ENCODE data around the gene POLR3B.
"Not testable (repeated sequence)": the region's sequence is repeated elsewhere in the genome, so short reads cannot be mapped to it uniquely, and the experiment has no call there.

The POLR3B gene

DNA sequence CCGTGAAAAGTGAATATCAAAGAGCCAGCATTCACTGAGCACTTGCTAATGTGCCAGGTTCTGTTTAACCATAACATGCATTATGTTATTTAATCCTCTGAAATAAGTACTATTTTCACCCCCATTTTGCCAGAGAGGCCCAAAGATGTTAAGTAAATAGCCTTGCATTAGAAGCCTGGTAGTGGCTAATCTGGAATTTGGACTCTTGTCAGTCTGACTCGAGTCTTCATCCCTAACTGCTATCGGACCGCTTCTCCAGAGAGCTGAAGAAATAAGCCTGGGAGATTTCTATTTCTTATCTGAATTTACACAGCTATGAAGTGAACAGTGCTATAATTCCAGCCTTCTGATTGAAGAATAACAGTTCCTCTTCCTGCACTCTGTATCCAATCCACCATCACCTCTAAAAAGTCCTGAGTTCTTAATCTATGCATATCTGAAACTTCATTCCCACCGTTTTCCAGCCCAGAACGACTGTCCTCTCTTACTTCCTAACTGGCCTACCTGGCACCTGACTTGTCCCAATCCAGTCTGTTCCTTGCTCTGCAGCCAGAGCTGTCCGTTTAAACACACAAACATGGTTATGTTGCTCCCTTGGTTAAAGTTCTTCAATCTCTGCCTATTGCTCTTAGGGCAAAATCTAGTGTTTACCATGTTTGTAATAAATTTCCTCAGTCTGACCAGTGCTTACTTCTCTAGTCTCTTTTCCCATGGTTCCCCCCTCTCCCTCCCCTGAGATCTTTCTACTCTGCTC, 2.3 kb downstream of the POLR3B start:
- H3K9me3 Mint-ChIP-seq = no peaks in the 10 kb centered on the region
- H3K4me3 Mint-ChIP-seq = no peak overlapping the region
- no peaks in the 10 kb centered on the region for H3K27me3 Mint-ChIP-seq (ENCODE audit: low read depth)
- H3K4me1 Mint-ChIP-seq (ENCODE audit: low read depth) = peaks cover 12% of the 10 kb centered on the region
- no peaks in the 10 kb centered on the region for H3K36me3 Mint-ChIP-seq (ENCODE audit: low read depth)
- H3K27ac Mint-ChIP-seq = no peak overlapping the region

GRCh38 chr12:106360400-106360994, 2.9 kb downstream of the POLR3B start:
- no peak overlapping the region for H3K4me3 Mint-ChIP-seq
- H3K4me1 Mint-ChIP-seq (ENCODE audit: low read depth) = peaks cover 12% of the 10 kb centered on the region
- no peaks in the 10 kb centered on the region for H3K9me3 Mint-ChIP-seq
- no peaks in the 10 kb centered on the region for H3K36me3 Mint-ChIP-seq (ENCODE audit: low read depth)
- no peaks in the 10 kb centered on the region for H3K27me3 Mint-ChIP-seq (ENCODE audit: low read depth)
- H3K27ac Mint-ChIP-seq = no peak overlapping the region

DNA sequence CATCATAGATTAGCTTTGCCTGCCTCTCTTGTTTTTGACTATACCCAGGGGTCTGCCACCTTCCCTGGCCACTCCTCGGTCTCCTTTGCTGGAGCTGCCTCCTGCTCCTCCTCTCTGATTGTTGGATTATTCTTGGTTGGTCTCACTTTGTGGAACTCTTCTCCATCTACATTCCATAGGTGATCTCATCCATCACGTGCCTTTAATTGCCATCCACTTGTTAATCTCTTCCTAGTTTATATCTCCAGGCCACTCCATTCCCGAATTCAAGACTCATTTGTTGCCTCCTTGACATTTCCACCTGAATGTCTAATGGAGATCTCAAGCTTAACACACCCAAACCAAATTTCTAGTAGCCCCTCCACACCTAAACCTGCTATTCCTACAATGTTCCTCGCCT, 5.4 kb downstream of the POLR3B start:
- Mint-ChIP-seq H3K36me3 (ENCODE audit: low read depth) (no peaks in the 10 kb centered on the region), H3K27me3 (ENCODE audit: low read depth) (no peaks in the 10 kb centered on the region), H3K4me3 (no peak overlapping the region), H3K4me1 (ENCODE audit: low read depth) (peaks cover 7% of the 10 kb centered on the region), H3K9me3 (no peaks in the 10 kb centered on the region), H3K27ac (no peak overlapping the region)

GRCh38 chr12:106364261-106364660, 6.7 kb downstream of the POLR3B start:
- Mint-ChIP-seq H3K9me3 (no peaks in the 10 kb centered on the region), H3K27ac (no peak overlapping the region), H3K4me3 (no peak overlapping the region), H3K36me3 (ENCODE audit: low read depth) (no peaks in the 10 kb centered on the region), H3K4me1 (ENCODE audit: low read depth) (no peaks in the 10 kb centered on the region), H3K27me3 (ENCODE audit: low read depth) (no peaks in the 10 kb centered on the region)

DNA sequence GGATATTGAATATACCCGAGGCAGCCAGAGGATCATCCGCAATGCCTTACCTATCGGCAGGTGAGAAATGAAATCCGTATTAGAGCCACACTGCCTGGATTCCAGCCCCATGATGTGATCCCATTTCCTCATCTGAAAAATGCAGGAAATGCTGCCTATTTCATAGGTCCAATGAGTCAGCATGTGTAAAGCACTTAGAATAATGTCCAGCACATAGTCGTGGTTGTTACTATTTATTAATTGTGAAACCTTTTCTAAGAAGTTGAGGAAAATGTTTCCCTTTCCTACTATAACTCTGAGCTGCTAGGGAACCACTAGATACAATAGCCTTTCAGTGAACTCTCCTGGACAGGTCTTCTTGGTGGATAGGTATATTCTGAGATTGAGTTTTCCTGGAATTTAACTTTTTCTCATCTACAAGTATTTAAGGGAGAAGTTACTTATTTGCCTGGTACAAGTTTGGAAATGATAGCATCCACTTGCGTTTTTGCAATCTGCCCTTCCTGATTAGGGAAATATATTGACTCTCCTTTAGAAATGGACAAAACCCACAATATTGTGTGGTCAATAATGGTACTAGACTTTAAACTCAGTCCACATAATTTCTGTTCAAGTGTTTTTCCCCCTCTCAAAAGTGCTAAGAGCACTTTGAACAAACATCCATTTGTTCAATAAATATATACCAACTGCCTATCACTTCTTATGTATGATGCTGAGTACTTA, 12.2 kb downstream of the POLR3B start:
- Mint-ChIP-seq H3K27me3 (ENCODE audit: low read depth) (no peaks in the 10 kb centered on the region), H3K27ac (no peak overlapping the region), H3K4me1 (ENCODE audit: low read depth) (no peaks in the 10 kb centered on the region), H3K36me3 (ENCODE audit: low read depth) (peaks cover 19% of the 10 kb centered on the region), H3K9me3 (no peaks in the 10 kb centered on the region), H3K4me3 (no peak overlapping the region)

GRCh38 chr12:106378788-106379187, 21.2 kb downstream of the POLR3B start:
- Mint-ChIP-seq H3K4me3 (no peak overlapping the region), H3K4me1 (ENCODE audit: low read depth) (peaks cover 7% of the 10 kb centered on the region), H3K27me3 (ENCODE audit: low read depth) (no peaks in the 10 kb centered on the region), H3K9me3 (peaks cover 14% of the 10 kb centered on the region), H3K36me3 (ENCODE audit: low read depth) (peaks cover 36% of the 10 kb centered on the region), H3K27ac (no peak overlapping the region)

- Mint-ChIP-seq H3K4me3 (no peak overlapping the region), H3K4me1 (ENCODE audit: low read depth) (peaks cover 7% of the 10 kb centered on the region), H3K36me3 (ENCODE audit: low read depth) (peaks cover 30% of the 10 kb centered on the region), H3K27ac (no peak overlapping the region), H3K27me3 (ENCODE audit: low read depth) (no peaks in the 10 kb centered on the region), H3K9me3 (peaks cover 10% of the 10 kb centered on the region)
These were observed 23.4 kb downstream of the POLR3B start for GRCh38 chr12:106380954-106381353.

GRCh38 chr12:106381866-106382265, 24.3 kb downstream of the POLR3B start:
- not testable (repeated sequence) for H3K27me3 Mint-ChIP-seq (ENCODE audit: low read depth); H3K4me1 Mint-ChIP-seq (ENCODE audit: low read depth); H3K27ac Mint-ChIP-seq; H3K4me3 Mint-ChIP-seq
- peaks cover 28% of the 10 kb centered on the region for H3K36me3 Mint-ChIP-seq (ENCODE audit: low read depth)
- H3K9me3 Mint-ChIP-seq = peaks cover 10% of the 10 kb centered on the region

GRCh38 chr12:106386813-106387535, 29.4 kb downstream of the POLR3B start:
- H3K27me3 Mint-ChIP-seq (ENCODE audit: low read depth) = no peaks in the 10 kb centered on the region
- no peak overlapping the region for H3K27ac Mint-ChIP-seq
- H3K9me3 Mint-ChIP-seq = peaks cover 7% of the 10 kb centered on the region

DNA sequence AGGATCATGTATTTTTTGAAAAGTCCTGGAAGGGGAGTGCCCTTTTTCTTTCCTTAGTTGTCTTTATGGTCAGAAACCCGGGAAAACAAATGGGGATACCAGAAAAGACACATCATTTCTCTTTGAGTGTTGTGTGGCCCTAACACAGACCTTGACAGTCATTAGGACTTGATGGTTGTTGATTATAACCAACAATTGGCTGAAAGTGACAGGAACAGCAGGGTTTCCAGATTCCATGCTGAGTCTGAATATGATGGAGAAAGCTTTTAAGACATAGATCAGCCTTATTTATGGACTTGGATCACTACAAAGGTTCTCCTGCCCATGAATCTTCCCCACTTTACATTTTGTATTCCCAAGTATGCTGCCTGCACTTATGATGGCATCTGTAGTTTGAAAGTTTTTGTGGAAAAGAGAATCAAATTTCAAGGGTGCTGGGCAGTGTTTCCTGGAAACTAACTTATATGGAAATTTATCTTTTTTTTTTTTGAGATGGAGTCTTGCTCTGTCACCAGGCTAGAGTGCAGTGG, 30.4 kb downstream of the POLR3B start:
- Mint-ChIP-seq H3K4me3 (no peak overlapping the region), H3K4me1 (ENCODE audit: low read depth) (no peaks in the 10 kb centered on the region), H3K36me3 (ENCODE audit: low read depth) (peaks cover 6% of the 10 kb centered on the region), H3K27ac (no peak overlapping the region), H3K27me3 (ENCODE audit: low read depth) (no peaks in the 10 kb centered on the region), H3K9me3 (no peaks in the 10 kb centered on the region)

More at GRCh38 chr12:106386813-106387535, 29.4 kb downstream of the POLR3B start:
- H3K4me3 Mint-ChIP-seq = no peak overlapping the region
- H3K36me3 Mint-ChIP-seq (ENCODE audit: low read depth) = peaks cover 11% of the 10 kb centered on the region
- no peaks in the 10 kb centered on the region for H3K4me1 Mint-ChIP-seq (ENCODE audit: low read depth)

- H3K9me3 Mint-ChIP-seq = no peaks in the 10 kb centered on the region
- no peaks in the 10 kb centered on the region for H3K27me3 Mint-ChIP-seq (ENCODE audit: low read depth)
- peaks cover 9% of the 10 kb centered on the region for H3K36me3 Mint-ChIP-seq (ENCODE audit: low read depth)
These were observed 31.6 kb downstream of the POLR3B start for GRCh38 chr12:106389151-106389550.

GRCh38 chr12:106392759-106393158, 35.2 kb downstream of the POLR3B start:
- H3K27me3 Mint-ChIP-seq (ENCODE audit: low read depth) = no peaks in the 10 kb centered on the region

More at GRCh38 chr12:106389151-106389550, 31.6 kb downstream of the POLR3B start:
- H3K27ac Mint-ChIP-seq = no peak overlapping the region
- no peak overlapping the region for H3K4me3 Mint-ChIP-seq
- no peaks in the 10 kb centered on the region for H3K4me1 Mint-ChIP-seq (ENCODE audit: low read depth)

DNA sequence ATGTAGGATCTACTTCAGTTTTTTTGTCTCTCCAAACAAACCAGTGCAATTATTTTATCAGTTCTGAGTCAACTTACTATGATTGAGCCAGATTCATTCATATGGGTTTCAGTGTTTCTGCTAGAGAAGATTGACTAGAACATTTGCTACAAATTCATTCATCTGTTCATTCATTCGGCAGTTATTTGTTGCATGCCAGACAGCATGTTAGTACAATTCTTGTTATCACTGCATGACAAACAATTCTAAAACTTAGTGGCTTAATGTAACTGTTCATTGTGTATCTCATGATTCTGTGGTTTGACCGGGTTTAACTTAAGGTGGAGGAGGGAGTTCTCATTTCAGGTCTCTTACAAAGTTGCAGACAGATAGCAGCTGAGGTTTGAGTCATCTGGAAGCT, 52.3 kb downstream of the POLR3B start:
- Mint-ChIP-seq H3K4me3 (no peak overlapping the region), H3K4me1 (ENCODE audit: low read depth) (no peaks in the 10 kb centered on the region), H3K36me3 (ENCODE audit: low read depth) (peaks cover 11% of the 10 kb centered on the region), H3K27me3 (ENCODE audit: low read depth) (no peaks in the 10 kb centered on the region), H3K27ac (no peak overlapping the region), H3K9me3 (no peaks in the 10 kb centered on the region)

More at GRCh38 chr12:106392759-106393158, 35.2 kb downstream of the POLR3B start:
- no peak overlapping the region for H3K4me3 Mint-ChIP-seq
- peaks cover 17% of the 10 kb centered on the region for H3K36me3 Mint-ChIP-seq (ENCODE audit: low read depth)
- H3K4me1 Mint-ChIP-seq (ENCODE audit: low read depth) = no peaks in the 10 kb centered on the region
- no peak overlapping the region for H3K27ac Mint-ChIP-seq
- H3K9me3 Mint-ChIP-seq = no peaks in the 10 kb centered on the region

DNA sequence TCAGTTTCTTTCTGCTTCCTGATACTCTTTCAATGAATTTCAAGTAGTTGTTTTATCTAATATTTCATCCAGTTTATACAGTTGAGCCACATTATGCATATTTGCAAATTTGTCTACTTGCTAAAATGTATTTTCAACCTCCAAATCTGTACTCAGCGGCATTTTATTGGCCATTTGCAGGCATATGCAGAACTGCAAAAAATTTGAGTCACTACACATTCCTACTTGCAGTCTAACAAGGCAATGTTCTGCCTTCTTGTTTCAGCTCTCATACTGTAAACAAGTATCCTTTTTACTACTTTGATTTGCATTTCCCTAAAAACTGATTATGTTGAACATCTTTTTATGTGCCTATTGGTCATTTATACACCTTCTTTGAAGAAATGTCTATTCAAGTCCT, 55.0 kb downstream of the POLR3B start:
- no peaks in the 10 kb centered on the region for H3K27me3 Mint-ChIP-seq (ENCODE audit: low read depth)
- peaks cover 16% of the 10 kb centered on the region for H3K36me3 Mint-ChIP-seq (ENCODE audit: low read depth)
- no peak overlapping the region for H3K27ac Mint-ChIP-seq
- no peaks in the 10 kb centered on the region for H3K4me1 Mint-ChIP-seq (ENCODE audit: low read depth)
- H3K4me3 Mint-ChIP-seq = no peak overlapping the region
- H3K9me3 Mint-ChIP-seq = no peaks in the 10 kb centered on the region
